T-helper 2 cell treated with Interferon-gamma antibody and Interleukin-4, amounts not matched to agents 100 ng/mL and 5 ng/mL, for 36 hours (primary cell): ENCODE data around the gene RGS6. TPM values are rescaled to one million over a fixed set of nuclear protein-coding genes. Genes with fewer than 3 reads are reported as not detected.

Experiments
- intact Hi-C: fragments of 100-400 bp; cut with micrococcal nuclease; formaldehyde crosslinking; loops from one replicate; pipeline ENCODE4 v1.15.1; 2023
- total RNA-seq: library from RNA; stranded (reverse); gene quantifications from 2 replicates; pipeline ENCODE4 v1.2.3, GENCODE V29; 2022

The RGS6 gene
- total RNA-seq, 1 donor from 2014 or later: 0.18 TPM

DNA sequence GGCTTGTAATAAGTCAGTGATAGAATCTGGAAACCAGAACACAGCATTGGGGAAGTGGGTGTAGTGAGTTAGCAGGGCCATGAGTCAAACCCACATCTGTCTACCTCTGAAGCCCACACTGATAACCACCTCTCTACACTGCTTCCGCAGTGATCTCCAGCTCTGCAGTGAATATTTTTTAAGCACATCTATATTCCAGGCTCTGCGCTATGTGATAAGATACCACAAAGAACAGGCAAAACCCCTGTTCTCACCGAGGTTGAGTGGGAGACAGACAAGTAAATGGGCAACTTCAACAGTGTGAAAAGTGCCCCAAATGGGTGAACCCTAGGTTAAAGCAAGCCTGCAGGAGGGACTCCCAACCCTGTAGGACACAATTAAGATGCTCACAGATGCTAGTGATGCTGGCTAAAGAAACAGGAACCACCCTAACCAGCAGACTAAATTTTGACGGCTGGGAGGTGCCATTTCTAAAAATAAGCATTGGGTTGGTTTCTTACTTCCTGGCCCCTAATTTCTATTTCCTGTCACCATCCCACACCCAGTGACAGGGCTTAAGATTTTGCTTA lies 586.7 kb downstream of the RGS6 start:
- intact Hi-C loops: loop anchor here (1.0 to 10.0 kb wide), 6 partner anchors 13 to 939 kb away; partner anchors contain the start of gene NUMB

DNA sequence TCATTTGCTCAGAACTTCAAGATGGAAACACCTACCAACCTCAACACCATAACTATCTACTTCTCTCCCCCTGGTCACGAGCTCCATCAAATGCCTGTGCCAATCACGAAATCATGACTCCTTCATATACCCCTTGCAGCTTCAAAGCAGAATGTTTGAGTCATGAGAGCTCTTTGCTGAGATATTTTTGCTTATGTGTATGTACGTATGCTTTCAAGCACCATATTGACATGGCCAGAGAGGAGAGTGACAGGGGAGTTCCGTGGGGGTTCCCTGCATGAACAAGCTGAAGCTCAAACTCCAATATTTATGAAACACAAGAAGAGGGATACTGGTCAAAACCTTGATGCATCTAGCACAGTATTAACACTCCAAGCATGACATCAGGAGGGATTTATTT lies 587.3 kb downstream of the RGS6 start:
- intact Hi-C loops: loop anchor here (2.0 to 10.0 kb wide), 3 partner anchors 43 to 205 kb away; no protein-coding TSS in a partner anchor

DNA sequence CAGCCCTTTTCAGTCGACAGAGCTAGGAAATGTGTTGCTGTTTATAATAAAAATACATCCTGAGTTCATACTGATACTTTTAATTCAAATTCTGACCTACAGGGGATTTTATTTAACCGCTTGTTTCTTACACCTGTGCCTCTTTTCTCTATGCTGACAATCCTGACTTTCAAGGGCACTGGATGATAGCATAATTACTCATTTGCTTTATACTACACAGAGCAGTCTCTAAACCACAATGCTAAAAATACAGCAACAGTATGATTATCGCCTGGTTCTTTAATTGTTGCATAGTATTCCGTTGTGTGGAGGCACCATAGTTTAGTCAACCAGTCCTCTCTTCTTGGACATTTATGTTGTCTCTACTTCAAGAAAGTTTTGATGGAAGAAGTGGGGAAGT lies 588.8 kb downstream of the RGS6 start:
- intact Hi-C loops: no loop called here

DNA sequence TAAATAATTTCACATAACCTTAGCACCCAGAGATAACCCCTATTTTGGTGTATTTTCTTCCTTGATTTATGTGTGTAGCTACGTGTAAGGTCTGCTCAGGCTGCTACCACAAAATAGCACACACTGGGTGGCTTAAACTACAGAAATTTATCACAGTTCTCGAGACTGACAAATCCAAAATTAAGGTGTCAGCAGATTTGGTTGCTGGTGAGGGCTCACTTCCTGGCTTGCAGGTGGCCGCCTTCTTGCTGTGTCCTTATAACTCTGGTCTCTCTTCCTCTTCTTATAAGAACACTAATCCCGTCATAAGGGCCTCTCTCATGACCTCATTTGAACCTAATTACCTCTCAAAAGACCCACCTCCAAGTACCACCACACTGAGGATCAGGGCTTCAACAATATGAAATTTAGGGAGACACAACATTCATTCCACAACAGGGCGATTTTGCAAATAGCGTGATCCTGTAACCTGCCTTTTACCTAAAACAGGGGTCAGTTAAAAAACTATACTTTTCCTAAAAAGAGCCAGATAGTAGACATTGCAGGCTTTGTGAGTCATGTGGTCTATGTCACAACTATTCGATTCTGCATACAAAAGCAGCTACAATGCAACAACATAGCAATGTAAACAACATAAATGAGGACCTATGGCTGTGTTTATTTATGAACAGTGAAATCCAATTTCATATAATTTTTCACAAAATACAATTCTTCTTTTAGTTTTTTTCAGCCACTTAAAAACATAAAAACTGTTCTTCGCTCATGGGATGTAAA lies 589.9 kb downstream of the RGS6 start:
- intact Hi-C loops: no loop called here

DNA sequence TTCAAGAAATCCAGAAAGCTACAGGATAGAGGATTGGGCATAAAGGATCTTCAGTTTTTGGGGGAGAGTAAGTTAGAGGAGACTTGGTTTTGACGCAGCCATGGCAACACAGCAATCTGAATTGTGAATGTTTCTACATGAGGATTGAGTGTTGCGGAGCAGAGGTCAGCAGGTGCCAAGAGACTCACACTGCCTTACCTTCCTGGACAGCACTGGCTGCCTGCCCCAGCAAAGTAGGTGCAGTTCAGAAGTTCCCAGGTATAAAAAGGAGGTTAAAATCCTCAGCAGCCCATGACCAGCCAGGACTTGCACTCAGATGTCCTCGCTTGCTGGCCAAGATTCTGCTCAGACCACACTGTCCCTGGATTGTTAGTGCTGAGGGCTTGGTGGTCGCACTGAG lies 590.6 kb downstream of the RGS6 start:
- intact Hi-C loops: no loop called here

DNA sequence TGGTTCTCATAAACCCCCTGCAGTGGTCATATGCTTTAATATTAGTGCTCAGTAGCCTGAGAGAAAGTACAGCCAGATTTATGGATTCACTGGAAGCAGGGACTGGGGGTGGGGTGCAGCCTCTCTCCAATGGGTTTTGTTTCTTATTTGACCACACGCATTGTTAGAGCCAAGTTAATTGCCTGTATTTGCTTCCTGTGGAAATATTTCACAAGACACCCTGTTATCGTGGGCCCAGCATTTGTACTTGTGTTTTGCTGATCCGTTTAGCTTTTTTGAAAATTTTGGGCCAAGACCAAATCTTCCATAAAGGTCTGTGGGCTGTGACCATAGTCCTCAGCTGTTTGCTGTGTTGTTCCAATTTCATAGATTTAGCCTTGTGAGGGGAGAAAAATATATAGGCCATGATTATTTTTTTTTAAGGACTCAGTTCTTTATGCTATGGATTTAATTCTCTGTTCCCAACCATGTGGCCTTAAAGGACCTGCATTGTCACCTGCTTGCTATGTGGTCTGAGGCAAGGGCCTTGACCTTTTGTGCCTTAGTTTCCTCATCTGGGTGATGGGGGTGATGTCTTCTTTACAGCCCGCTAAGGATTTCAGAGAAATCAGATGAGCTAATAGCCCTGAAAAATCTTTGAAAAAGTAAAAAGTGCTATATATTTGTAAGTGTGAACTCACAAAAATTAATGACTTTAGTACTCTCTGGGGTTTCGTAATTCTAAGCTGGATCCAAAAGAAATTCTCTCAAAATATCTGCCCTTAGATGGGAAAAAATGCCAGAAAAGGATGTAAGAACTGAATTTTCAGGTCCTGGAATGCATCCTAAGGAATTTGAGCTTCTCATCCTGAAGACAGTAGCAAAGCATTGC lies 591.4 kb downstream of the RGS6 start:
- intact Hi-C loops: no loop called here

DNA sequence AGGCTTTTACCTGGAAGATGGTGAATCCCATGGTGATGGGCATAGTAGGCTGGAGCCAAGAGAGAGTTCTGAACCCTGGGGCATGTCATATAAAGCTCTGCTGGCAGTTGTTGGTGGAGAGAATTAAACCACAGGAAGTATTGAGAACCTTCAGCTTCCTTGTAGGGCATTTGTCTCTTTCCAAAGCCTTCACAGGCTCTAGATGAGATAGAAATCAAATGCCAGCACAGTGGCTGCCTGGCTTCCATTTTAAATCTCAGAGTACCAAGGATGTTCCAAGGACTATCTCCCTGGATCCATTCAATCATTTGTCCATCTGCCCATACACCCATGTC lies 592.0 kb downstream of the RGS6 start:
- intact Hi-C loops: no loop called here

DNA sequence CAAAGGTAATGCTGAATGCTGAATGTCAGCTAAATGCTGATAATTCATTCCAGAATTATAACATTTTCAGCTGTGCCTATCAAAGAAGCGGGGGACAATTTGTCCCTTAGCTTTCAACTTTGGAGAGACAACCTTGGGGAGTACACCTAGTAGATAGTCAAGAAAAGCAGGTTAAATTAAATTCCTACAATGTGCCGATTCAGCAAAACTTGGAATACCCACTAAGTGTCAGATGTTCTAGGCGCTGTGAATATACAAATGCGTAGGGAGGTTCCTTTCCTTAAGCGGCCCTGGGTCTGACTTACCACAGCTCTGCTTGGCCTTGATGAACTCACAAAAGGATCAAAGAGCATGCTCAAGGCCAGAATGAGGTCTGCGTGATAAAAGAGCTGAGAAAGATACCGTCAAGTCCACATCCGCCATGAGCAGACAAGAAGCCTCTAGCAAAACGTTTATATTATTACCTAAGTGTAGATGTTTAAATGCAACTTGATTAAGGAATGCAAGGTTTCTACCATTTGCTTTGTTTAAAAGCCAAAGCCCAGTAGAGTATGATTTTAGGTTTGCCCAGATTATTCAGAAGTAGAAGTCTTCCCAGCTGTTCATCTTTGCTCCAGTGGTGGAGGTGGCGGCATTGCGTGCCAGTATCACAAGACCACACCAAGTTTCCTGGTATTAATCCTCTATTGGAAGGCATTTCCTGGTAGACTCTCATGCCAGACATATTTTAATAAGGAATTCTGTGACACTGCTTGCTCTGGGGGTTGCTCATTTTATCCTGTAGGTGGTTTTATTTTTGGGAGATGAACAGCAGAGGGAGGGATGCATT lies 593.1 kb downstream of the RGS6 start:
- intact Hi-C loops: no loop called here

DNA sequence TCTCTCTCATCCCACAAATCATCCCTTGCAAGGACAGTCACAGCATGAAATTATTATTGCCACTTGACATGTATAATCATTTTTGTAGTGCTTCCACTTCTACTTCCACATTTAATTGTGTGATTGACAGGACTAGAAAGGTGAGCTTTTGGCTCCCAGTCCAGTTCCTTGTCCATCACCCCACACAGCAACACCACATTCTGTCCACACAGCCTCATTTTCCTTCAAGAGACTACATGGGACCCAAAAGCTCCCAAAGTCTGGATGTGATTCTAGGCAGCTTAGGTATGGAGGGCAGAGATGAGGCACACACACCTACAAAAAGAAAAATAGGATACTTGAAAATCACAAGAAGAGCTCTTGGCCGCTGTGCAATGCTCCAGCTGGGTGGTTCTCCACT lies 595.4 kb downstream of the RGS6 start:
- intact Hi-C loops: no loop called here

DNA sequence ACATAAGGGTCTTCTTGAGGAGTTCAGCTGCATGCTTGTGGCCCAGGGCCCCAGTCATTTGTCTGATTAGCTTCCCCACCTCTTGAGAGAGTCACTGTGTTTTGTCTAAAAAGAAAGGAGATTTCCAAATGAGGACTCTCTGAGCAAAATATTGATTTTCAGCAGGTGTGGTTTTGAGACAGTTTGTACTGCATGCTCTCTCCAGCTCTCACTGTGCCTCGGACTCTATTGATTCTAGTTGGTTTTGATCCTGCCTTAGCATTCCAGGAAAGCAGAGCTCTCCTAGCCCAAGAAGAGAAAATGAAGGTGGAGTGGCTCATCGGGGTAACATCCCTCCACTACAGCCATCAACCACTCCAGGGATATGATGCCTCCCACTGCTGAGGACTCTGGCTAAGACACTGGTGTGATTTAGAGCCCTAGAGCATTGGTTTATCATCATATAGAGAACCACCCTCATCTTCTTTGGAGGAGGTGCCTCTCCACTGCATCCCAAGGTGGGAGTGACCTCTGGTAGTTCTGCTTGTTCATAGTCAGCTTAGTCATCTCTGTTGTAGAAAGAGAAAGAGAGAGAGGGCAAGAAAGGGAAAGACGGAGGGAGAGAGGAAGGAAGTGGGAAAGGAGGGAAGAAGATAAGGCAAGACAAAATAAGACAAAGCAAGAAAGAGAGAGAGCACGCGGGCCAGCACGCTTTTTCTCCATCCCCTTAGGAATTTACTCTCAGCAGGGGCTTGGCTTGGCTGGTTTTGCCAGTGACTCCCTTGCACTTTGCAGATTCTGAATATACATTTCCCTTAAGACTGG lies 596.0 kb downstream of the RGS6 start:
- intact Hi-C loops: no loop called here

DNA sequence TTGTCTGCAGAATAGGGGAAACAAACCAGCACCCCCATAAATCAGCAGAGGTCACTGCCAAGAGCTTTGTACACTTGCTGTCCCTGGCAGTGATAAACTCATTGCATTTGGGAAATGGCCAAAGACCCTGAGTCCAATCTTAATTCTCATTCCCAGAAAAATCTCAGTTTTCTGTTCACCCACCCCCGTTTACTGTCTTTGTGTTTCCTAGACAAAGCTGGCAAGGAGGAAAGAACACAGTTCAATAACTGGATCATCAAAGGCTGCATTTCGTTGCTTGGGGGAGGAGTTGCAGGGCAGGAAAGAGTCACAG lies 596.6 kb downstream of the RGS6 start:
- intact Hi-C loops: no loop called here

DNA sequence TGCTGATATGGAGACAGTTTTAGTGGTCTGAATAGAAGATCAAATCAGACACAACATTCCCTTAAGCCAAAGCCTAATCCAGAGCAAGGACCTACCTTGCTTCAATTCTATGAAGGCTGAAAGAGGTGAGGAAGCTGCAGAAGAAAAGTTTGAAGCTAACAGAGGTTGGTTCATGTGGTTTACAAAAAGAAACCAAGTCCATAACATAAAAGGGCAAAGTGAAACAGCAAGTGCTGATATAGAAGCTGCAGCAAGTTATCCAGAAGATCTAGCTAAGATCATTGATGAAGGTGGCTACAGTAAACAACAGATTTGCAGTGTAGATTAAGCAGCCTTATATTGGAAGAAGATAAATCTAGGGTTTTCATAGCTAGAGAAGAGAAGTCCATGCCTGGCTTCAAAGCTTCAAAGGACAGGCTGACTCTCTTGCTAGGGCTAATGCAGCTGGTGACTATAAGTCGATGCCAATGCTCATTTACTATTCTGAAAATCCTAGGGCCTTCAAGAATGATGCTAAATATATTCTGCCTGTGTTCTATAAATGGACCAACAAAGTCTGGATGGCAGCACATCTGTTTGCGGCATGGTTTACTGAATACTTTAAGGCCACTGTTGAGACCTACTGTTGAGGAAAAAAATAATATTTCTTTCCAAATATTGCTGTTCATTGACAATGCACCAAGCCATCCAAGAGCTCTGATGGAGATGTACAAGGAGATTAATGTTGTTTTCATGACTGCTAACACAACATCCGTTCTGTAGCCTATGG lies 600.6 kb downstream of the RGS6 start:
- intact Hi-C loops: loop anchor here (1.0 kb wide), 1 partner anchor 15 kb away; no protein-coding TSS in a partner anchor

DNA sequence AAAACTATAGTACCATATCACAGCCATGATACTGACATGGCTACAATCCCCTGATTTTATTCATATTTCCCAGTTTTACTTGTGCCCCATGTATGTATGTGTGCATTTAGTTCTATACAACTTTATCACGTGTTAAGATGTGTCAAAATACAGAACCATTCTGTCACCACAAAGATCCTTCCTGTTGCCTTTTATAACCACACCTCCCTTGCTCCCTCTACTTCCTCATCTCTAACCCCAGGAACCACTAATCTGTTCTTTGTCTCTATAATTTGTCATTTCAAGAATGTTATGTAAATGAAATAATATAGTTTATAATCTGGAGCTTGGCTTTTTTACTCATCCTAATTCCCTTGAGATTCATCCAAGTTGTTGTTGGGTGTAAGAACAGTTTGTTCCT lies 603.3 kb downstream of the RGS6 start:
- intact Hi-C loops: loop anchor here (2.0 kb wide), 1 partner anchor 59 kb away; no protein-coding TSS in a partner anchor

DNA sequence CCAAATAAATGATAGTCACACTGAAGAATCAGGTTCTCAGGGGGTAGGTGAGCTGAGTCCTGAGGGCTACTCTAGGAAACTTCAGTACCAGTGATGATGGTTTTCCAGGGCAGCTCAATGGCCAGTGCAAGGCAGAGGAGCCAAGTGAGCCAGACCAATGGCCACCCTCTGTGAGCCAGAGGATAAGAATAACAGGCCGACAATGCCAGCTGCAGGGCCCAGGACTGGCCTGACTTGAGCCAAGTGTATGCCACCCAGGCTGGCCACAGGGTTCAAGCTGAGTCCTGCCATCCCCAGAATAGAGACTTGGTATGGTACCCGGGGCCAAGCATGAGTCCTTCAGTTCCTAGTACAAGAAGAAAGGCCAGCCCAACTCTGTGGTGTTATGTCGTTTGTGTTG lies 606.2 kb downstream of the RGS6 start:
- intact Hi-C loops: no loop called here

DNA sequence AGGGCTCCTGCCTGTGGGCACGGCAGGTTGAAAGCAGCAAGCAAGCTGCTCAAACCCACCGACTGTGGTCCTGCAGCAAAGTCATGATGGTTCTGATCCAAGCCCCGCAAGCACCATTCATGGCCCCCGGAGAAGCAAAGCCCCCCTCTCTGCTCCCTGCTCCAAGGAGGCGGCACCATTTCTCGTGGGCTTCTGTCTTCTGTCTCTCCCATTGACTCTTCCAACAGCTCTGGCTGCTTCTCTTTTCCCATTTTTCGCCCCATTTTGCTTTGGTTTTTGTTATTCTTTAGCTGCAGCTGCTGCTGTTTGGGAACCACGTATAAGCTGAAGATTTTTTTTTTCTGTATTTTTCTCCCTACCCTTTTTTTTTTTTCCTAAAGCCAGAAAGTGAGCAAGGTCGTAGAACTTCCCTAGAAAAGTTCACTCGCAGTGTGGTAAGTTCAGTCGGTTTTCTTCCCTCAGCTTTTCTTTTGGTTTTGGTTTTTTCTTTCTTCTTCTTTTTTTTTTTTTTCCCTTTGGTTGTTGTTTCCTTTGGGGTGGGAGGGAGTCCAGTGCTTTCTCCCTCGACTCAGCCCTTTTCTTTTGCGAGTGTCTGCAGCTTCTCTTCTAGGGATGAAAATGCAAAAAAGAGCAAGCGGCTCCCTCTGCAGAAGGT lies 607.6 kb downstream of the RGS6 start:
- intact Hi-C loops: no loop called here

DNA sequence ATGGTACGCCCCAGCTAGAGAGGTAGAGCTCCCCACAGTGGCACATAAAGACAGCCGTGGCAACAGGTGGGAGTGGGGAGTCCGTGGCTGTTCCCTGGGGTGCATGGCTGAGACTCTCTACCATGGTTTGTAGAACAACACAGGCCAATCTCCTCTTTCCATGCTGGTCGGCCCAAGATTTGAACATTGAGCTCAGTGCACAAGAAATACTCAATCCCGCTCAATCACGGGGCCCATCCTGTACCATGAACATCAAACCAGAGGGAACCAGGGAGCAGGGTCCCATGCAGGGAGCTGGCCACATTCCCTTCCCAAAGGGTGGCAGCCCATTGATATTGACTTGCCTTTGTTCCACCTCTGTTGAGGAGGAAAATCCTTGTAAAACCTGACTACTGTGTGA lies 608.6 kb downstream of the RGS6 start:
- intact Hi-C loops: no loop called here

DNA sequence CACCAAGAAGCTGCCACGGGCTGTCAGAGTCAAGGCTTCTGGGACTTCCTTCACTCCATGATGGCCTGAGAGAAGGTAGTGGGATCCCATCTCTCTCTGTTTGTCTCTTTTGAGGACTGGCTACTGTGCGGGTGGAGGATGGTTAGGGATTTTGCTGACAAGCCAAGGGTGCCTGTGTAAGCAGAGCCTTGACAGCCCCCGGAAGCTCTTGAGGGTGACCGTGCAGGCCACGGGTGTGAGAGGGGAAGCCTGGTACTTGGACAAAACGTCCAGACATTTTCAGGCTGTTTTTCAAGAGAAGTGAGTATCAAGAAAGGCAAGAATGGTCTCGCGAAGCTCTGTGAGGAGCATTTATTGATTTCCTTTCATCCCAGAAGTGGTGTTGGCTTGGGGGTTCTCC lies 609.3 kb downstream of the RGS6 start:
- intact Hi-C loops: no loop called here

DNA sequence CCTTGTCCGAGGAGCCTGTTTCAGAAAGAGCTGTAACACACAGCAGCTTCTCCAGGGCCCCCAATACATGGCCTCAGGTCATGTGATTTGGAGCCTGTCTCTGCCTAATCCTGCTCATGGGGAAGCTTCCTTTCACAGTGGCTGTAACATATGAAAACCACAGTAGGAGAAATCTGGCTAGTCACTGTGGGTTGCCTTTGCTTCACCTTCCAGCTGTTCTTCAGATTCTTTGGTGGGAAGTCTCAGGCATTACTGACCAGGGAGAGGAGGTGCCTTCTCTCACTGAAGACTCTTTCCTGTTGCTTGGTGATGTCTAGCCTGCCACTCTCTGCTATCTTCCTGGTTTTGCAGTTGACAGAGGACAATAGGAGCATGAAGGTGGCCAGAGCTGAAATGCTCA lies 611.1 kb downstream of the RGS6 start:
- intact Hi-C loops: no loop called here

DNA sequence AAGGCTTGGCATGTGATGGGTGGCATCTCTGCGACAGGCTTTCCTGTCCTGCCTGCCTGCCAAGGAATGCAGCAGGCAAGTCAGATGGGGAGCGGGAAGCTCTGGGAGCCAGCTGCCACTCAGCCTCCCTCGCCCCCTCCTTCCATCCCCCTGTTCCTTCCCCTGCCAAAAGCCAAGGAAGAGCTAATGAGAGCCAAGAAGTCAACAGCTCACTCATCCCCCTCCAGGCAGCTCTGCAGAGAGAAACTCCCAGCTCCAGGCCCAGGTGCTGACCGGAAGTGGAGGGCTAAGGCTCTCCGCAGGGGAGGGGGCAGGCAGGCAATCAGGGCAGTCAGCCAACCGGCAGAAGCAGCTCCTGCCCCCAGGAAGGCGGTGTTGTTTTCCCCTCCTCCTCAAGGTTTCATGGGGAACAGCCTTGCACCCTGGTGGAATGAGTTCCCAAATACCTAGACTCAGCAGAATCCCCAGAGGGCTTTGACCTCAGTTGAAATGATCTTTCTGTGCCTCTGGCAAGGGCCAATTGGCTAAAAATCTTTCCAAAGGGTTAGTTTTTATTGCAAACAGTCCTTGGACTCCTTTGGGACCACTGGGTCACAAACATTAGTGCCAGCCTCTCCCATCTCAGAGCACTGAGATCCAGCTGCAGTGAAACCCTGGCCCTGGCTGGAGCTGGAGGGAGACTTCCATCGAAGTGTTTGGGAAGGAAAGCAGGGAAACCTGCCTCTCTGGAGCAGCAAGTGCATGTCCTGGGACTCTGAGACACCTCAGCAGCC lies 612.6 kb downstream of the RGS6 start:
- intact Hi-C loops: no loop called here
